Uterus (tissue), 2 donors: Measurements from ENCODE around the gene IFT57.

Source experiments
- CTCF ChIP-seq, 4 experiments: fragments of 200-600 bp in 2 of 4; fragments of 450-650 bp in 2 of 4; sonication (generic) in 2 of 4; IDR thresholded peaks; one replicate each; pipeline ENCODE4 v1.5.1; 2016 to 2019; ENCODE audit warnings: antibody characterized with exemption in 4 of 4, mild to moderate bottlenecking in 2 of 4, moderate library complexity in 1 of 4
- POLR2A ChIP-seq, 2 donors: fragments of 450-650 bp; IDR thresholded peaks; one replicate each; pipeline ENCODE4 v1.6.1; 2016; ENCODE audit warnings: antibody characterized with exemption in 2 of 2, mild to moderate bottlenecking in 1 of 2, moderate library complexity in 1 of 2

- TF ChIP-seq CTCF (IDR thresholded peaks at IDR 0.05) (no peak), POLR2A (IDR thresholded peaks at IDR 0.05) (no peak)
These were observed 111.3 kb downstream of the IFT57 start for GRCh38 chr3:108110934-108111333.
